Breast epithelium (tissue), 4 donors: ENCODE measurements around the gene ALDH1L1. TPM values are rescaled to one million over a fixed set of nuclear protein-coding genes. Genes with fewer than 3 reads are reported as not detected.

Source experiments
- DNase-seq, 2 donors: peaks; one replicate each; pipeline ENCODE4 v3.0.0-alpha.2; 2019; ENCODE audit warnings: low spot score in 2 of 2
- H3K27ac ChIP-seq, 2 donors: fragments of 200-600 bp; sonication (generic) in 1 of 2; one replicate each; pipeline ENCODE4 v1.5.1; 2016 to 2019; ENCODE audit warnings: mild to moderate bottlenecking in 1 of 2
- H3K27me3 ChIP-seq, 2 donors: fragments of 200-600 bp; sonication (generic) in 1 of 2; one replicate each; pipeline versions ENCODE4 v1.5.1 to v1.6.0; 2017 to 2019; ENCODE audit warnings: control low read depth in 1 of 2, mild to moderate bottlenecking in 1 of 2
- H3K36me3 ChIP-seq: fragments of 200-600 bp; one replicate; pipeline ENCODE4 v1.5.1; 2019
- H3K4me1 ChIP-seq, 2 donors: fragments of 200-600 bp; sonication (generic); one replicate each; pipeline ENCODE4 v1.5.1; 2016 to 2019; ENCODE audit warnings: control low read depth in 1 of 2
- H3K4me3 ChIP-seq, 3 donors: fragments of 200-600 bp; sonication (generic); 1 replicate in 2 of 3; 2 replicates in 1 of 3; pipeline ENCODE4 v1.5.1; 2016 to 2019; ENCODE audit warnings: mild to moderate bottlenecking in 3 of 3, moderate library complexity in 2 of 3
- H3K9me3 ChIP-seq, 2 donors: fragments of 200-600 bp; sonication (generic) in 1 of 2; one replicate each; pipeline ENCODE4 v1.5.1; 2016 to 2019; ENCODE audit warnings: control low read depth in 1 of 2
- POLR2A ChIP-seq: fragments of 450-650 bp; IDR thresholded peaks from one replicate; pipeline ENCODE4 v1.6.1; 2016; ENCODE audit warnings: antibody characterized with exemption, mild to moderate bottlenecking, moderate library complexity
- POLR2AphosphoS5 ChIP-seq, 3 donors: sonication (generic); formaldehyde crosslinking; IDR thresholded peaks; one replicate each; pipeline ENCODE4 v1.6.1; 2017; ENCODE audit warnings: antibody characterized with exemption in 3 of 3
- intact Hi-C: fragments of 100-400 bp; cut with DNase I; formaldehyde crosslinking; loops from one replicate; pipeline ENCODE4 v1.15.1; 2023; ENCODE audit warnings: low total_unique reads
- total RNA-seq, 3 donors: library from RNA; depleted of rRNA; stranded (reverse); fragments of >200 nt; gene quantifications; one replicate each; pipeline ENCODE4 v1.1.0, GENCODE V29; 2016
- TF ChIP-seq, protein P1 (sequence below), 3 donors: fragments of 450-650 bp; IDR thresholded peaks; one replicate each; pipeline ENCODE4 v1.5.1; 2016 to 2017; ENCODE audit warnings: antibody characterized with exemption in 3 of 3, mild to moderate bottlenecking in 3 of 3, moderate library complexity in 3 of 3

The ALDH1L1 gene
- total RNA-seq, 3 donors from 2014 or later, result 10.8 to 88.3 (median 29.0) TPM

DNA sequence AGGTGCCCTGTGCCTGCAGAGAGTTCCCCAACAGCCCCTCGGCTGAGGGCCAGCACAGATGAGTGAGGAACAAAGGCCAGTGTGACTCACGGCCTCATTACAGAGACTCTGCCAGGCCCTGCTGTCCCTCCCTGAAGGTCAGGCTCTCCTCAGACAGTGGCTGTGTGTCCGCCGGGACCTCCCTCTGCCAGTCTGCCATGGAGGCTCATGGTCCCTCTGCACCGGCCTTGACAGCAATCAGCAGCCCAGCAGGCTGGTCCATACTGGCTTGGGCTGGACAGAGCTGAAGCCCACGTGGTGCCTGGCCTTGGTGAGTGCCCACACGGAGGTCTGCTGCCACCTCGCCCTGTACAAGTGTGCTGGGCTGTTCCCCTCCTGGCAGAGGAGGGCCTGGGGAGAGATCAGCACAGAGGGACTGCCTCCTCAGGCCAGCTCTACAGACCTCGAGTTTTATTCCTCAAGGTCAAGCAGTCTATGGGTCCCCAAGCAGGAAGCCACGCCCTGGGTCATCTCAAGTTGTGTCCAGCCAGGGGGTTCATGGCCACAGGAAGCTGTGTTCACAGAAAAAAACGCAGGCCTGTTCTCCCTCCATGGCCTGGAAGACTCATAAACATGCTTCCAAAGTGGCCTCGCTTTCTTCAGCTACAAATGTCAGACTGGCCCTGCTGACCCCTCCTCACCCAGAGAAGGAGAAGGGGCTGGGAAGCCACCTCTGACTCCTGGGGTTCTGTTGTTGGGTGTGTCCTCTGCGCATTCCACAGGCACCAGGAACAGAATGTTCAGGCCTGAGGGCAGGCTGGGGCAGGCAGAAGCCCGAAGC, 123.5 kb downstream of the ALDH1L1 start:
- Histone ChIP-seq H3K27ac (no peak overlapping the region), H3K36me3 (no peaks in the 10 kb centered on the region), H3K4me1 (no peaks in the 10 kb centered on the region), H3K27me3 (no peaks in the 10 kb centered on the region), H3K4me3 (no peak overlapping the region), H3K9me3 (no peaks in the 10 kb centered on the region)
- no peak for DNase-seq
- TF ChIP-seq, protein P1, sequence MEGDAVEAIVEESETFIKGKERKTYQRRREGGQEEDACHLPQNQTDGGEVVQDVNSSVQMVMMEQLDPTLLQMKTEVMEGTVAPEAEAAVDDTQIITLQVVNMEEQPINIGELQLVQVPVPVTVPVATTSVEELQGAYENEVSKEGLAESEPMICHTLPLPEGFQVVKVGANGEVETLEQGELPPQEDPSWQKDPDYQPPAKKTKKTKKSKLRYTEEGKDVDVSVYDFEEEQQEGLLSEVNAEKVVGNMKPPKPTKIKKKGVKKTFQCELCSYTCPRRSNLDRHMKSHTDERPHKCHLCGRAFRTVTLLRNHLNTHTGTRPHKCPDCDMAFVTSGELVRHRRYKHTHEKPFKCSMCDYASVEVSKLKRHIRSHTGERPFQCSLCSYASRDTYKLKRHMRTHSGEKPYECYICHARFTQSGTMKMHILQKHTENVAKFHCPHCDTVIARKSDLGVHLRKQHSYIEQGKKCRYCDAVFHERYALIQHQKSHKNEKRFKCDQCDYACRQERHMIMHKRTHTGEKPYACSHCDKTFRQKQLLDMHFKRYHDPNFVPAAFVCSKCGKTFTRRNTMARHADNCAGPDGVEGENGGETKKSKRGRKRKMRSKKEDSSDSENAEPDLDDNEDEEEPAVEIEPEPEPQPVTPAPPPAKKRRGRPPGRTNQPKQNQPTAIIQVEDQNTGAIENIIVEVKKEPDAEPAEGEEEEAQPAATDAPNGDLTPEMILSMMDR (IDR thresholded peaks at IDR 0.05), result no peak
- TF ChIP-seq POLR2A, result no peak
- intact Hi-C loops, result no loop called here

DNA sequence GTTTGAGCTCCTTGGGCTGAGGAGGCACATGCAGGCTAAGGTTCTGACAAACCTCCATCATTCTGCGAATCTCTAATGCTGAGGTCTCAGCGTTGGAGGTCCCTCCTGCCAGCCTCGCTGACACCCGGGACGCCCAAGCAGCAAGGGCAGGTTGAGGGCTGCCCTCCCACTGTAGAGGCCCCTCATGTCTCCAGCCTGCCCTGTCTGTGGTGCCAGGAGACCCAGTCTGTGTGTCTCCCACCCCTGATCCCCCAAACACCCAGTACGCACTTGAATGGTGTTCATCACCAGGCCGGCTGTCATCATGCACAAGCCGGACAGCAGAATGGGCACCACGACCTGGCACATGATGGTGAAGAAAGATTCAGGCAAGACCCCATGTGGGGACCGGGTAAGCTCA, 124.3 kb downstream of the ALDH1L1 start:
- H3K4me3 ChIP-seq, result no peak overlapping the region
- no peaks in the 10 kb centered on the region for H3K9me3 ChIP-seq
- H3K27ac ChIP-seq, result no peak overlapping the region
- no peak for DNase-seq
- no peaks in the 10 kb centered on the region for H3K27me3 ChIP-seq
- H3K36me3 ChIP-seq, result no peaks in the 10 kb centered on the region
- TF ChIP-seq, protein P1 (IDR thresholded peaks at IDR 0.05), result no peak
- TF ChIP-seq POLR2A (no peak), POLR2AphosphoS5 (IDR thresholded peaks at IDR 0.05) (no peak)
- intact Hi-C loops, result no loop called here
- no peaks in the 10 kb centered on the region for H3K4me1 ChIP-seq

DNA sequence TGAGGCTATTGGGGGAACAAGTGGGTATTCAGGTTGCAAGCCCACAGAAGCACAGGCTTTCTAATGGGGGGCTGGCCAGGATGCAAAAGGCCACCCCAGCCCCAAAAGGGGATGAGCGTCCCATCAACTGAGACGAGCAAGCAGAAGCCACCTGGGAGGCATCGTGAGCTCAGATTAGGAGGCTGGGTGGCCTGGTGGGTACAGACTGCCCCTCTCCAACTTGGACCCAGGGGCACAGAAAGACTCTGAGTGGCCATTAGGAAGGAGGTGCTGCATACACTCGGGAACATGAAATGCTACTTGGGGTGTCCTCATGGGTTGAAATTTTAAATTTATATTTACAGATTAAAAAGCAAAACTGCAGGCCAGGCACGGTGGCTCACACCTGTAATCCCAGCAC, 125.5 kb downstream of the ALDH1L1 start:
- no peak for DNase-seq
- H3K27ac ChIP-seq, result no peak overlapping the region
- no peaks in the 10 kb centered on the region for H3K36me3 ChIP-seq
- no peaks in the 10 kb centered on the region for H3K9me3 ChIP-seq
- intact Hi-C loops, result no loop called here
- H3K4me3 ChIP-seq, result no peak overlapping the region
- H3K27me3 ChIP-seq, result no peaks in the 10 kb centered on the region
- no peak for TF ChIP-seq POLR2AphosphoS5 (IDR thresholded peaks at IDR 0.05)
- no peaks in the 10 kb centered on the region for H3K4me1 ChIP-seq

DNA sequence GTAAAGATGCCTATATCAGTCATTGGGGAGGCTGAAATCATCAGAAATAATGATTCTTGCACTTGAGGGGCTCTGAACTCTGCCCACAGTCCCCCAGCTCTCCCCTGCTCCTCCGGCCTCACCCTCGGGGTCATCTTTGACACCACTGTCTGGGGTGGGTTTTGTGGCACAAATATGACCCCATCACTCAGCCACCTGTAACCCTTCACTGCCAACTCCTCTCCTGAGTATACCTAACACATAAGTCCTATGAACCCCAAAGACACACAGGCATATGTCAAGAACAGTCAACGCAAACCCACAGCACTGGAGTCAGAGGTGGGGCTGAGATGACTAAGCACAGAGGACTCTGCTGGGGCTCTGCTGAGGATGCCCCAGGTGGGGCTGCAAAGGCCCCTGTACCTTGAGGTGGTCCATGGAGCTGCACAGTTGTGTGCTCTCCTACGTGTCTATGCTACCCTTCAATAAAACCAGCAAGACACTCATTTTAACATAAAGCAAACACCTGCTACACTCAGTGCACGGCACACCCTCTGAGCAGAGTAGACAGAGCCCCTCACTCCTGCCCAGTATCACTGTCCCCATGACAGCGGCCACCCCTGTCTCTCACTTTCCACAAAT, 126.3 kb downstream of the ALDH1L1 start:
- Histone ChIP-seq H3K36me3 (no peaks in the 10 kb centered on the region), H3K9me3 (no peaks in the 10 kb centered on the region), H3K4me1 (no peaks in the 10 kb centered on the region), H3K27ac (no peak overlapping the region), H3K4me3 (no peak overlapping the region), H3K27me3 (no peaks in the 10 kb centered on the region)
- TF ChIP-seq, protein P1 (IDR thresholded peaks at IDR 0.05), result no peak
- TF ChIP-seq POLR2A (no peak), POLR2AphosphoS5 (IDR thresholded peaks at IDR 0.05) (no peak)
- no peak for DNase-seq
- intact Hi-C loops, result no loop called here

Other genes with a start within 250 kb of the ALDH1L1 start
- 10 to 100 TPM in 1 of 3 donors, 1 to 10 TPM in 1, not detected in 1; 3.3 to 17.7 TPM for gene ROPN1B, start 211.4 kb downstream of the ALDH1L1 start, total RNA-seq
- 10 to 100 TPM; 42.6 to 53.7 (median 50.1) TPM for gene SLC41A3, start 96.5 kb downstream of the ALDH1L1 start, total RNA-seq
- 100 to 1,000 TPM in 1 of 3 donors, 10 to 100 TPM in 2; 36.3 to 129 (median 44.2) TPM for gene KLF15, start 176.8 kb upstream of the ALDH1L1 start, total RNA-seq
- not detected for gene CFAP100, start 214.3 kb upstream of the ALDH1L1 start, total RNA-seq